Coronary artery (tissue), 2 donors: ENCODE results near the gene GRIK4.

Experiments used
- DNase-seq: peaks from one replicate; pipeline ENCODE4 v3.0.0-alpha.2; 2017; ENCODE audit warnings: low spot score
- H3K27ac ChIP-seq, 2 donors: fragments of 200-600 bp; sonication (generic); one replicate each; pipeline ENCODE4 v1.5.1; 2016 to 2019
- H3K4me3 ChIP-seq: fragments of 200-600 bp; sonication (generic); 2 replicates; pipeline ENCODE4 v1.5.1; 2016; ENCODE audit warnings: mild to moderate bottlenecking, moderate library complexity
- CTCF ChIP-seq: fragments of 200-600 bp; sonication (generic); IDR thresholded peaks from one replicate; pipeline ENCODE4 v1.5.1; 2019; ENCODE audit warnings: antibody characterized with exemption

The GRIK4 gene

GRCh38 chr11:120681434-120682331 lies 170.1 kb downstream of the GRIK4 start:
- H3K27ac ChIP-seq: no peak overlapping the region
- no peak overlapping the region for H3K4me3 ChIP-seq
- no peak for DNase-seq
- no peak for TF ChIP-seq CTCF

- no peak for DNase-seq
- no peak for TF ChIP-seq CTCF
- no peak overlapping the region for H3K4me3 ChIP-seq
- no peak overlapping the region for H3K27ac ChIP-seq
These were observed 170.7 kb downstream of the GRIK4 start for GRCh38 chr11:120682332-120682649.

GRCh38 chr11:120682866-120683265 lies 171.3 kb downstream of the GRIK4 start:
- no peak overlapping the region for H3K4me3 ChIP-seq
- no peak for DNase-seq
- H3K27ac ChIP-seq: no peak overlapping the region
- TF ChIP-seq CTCF: no peak

GRCh38 chr11:120686516-120686915 lies 175.0 kb downstream of the GRIK4 start:
- TF ChIP-seq CTCF: no peak
- no peak for DNase-seq
- Histone ChIP-seq H3K4me3 (no peak overlapping the region), H3K27ac (no peak overlapping the region)

- TF ChIP-seq CTCF: no peak
- DNase-seq: no peak
- Histone ChIP-seq H3K4me3 (no peak overlapping the region), H3K27ac (no peak overlapping the region)
These were observed 176.6 kb downstream of the GRIK4 start for GRCh38 chr11:120688163-120688562.

- DNase-seq: no peak
- no peak for TF ChIP-seq CTCF
- H3K4me3 ChIP-seq: no peak overlapping the region
- H3K27ac ChIP-seq: no peak overlapping the region
These were observed 178.2 kb downstream of the GRIK4 start for GRCh38 chr11:120689596-120690275.

GRCh38 chr11:120690406-120690805 lies 178.9 kb downstream of the GRIK4 start:
- H3K27ac ChIP-seq: no peak overlapping the region
- no peak for DNase-seq
- H3K4me3 ChIP-seq: no peak overlapping the region
- TF ChIP-seq CTCF: no peak
